Activated T-cell treated with anti-CD3 and anti-CD28 coated beads for 24 hours (primary cell): ENCODE results near the gene ARMH3.
"Not testable (repeated sequence)": the region's sequence is repeated elsewhere in the genome, so short reads cannot be mapped to it uniquely, and the experiment has no call there.

Experiments used
- DNase-seq: peaks from one replicate; pipeline ENCODE4 v3.0.0-alpha.2; 2020; ENCODE audit warnings: low read depth

ARMH3 gene

GRCh38 chr10:101980677-101981076 is 75.3 kb downstream of the ARMH3 start:
- DNase-seq: not testable (repeated sequence)

- DNase-seq: no peak
Measured at GRCh38 chr10:101974091-101974971, 81.6 kb downstream of the ARMH3 start.

DNA sequence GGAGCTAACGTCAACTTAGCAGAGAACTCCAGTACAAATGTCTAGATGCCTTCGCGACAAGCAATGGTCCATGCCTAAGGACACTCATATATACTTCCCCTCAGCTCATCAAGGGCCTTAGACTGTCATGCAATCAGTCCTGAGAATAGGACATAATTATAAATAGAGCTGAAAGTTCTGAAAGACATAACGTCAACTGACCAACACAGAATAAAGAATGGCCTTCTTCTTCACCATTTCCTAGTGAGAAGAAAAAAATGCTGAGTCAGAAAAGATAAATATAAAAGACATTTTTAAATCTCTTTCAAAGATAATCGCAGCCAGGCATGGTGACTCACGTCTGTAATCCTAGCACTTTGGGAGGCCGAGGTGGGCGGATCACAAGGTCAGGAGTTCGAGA is 83.2 kb downstream of the ARMH3 start:
- DNase-seq: no peak

DNA sequence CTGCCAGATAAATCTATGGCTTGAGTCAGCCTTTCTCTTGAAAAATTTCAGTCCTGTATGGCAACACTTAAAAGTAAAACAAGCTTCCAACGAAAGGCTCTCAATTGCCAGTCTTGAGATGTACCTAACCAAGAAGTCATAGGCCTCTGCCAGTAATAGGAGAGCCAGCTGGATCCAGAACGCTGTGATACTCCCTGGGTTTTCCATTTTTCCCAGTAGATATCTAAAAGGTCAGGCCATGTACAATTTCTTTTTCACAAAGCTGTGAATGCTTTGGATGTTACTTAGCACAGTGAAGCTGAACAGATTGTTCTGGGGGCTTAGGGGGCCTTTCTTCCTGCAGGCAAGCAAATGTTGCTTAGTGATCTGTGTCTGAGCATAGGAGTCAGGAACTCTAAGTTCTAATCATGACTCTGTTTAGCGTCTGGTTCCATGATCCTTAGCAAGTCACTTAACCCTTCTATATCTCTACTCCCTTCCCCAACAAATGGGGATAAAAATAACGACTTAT is 86.5 kb downstream of the ARMH3 start:
- no peak for DNase-seq

- DNase-seq: no peak
Measured at GRCh38 chr10:101968940-101969321, 87.0 kb downstream of the ARMH3 start.

DNA sequence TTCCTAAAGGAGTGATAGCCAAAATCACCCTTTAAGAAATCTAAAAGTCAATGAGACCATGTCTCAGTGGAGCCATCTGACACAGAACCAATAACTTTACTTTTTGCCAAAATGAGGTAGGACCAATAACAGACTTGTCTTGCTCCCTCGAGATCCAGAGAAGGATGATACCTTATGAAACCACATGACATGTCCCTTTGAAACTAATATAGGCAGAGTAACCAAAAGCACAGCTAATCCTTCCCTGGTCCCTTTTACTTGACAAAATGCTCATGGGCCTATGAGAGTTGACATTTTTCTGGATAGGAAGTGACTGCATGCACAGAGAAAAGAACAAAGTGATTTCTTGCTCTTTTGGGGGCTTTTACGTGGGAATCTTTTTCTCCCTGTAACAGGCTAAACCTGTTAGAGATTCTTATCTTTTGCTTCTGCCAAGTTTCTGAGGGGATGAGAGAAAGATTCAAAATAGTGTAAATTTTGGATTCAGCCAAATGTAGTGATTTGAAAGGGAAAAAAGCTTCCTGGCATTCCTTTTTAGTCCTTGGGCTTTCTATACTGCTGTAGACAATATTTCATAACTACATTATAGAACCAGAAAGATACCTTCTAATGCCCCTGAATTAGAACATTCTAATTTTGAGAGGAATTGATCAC is 87.6 kb downstream of the ARMH3 start:
- DNase-seq: no peak

DNA sequence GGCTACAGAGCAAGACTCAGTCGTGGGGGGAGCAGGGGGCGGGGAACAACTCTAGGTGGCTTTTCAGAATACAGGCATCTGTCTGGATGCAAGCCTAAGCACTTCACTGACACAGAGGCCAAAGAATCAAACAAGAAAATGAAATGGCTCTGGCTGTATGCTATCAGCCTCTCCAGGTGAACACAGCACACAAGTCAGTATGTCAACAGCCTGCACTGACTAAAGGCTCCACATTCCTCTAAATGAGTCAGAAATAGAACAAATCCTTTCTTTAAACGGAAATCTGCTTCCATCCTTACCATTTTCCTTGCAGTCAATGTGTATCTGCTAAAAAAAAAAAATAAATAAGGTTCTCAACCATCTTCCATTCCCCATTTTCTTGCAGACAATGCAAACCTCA is 88.3 kb downstream of the ARMH3 start:
- DNase-seq: no peak

DNA sequence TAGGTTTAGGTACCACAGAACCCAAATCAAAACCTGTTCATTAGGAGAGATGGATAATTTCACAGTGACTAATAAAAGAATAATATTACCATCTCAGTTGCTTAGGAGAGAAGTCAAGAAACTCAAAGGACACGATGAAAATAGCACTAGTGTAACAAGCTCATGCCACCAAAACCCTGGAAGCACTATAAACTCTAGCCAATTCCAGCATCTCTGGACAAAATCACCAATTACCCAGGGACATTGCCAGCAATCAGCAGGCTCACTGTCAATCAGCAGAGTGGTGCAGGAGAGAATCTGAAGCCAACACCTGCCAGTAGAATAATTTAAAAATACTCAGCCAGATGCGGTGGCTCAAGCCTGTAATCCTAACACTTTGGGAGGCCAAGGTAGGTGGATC is 88.9 kb downstream of the ARMH3 start:
- no peak for DNase-seq

GRCh38 chr10:101965075-101965765 is 90.8 kb downstream of the ARMH3 start:
- no peak for DNase-seq

DNA sequence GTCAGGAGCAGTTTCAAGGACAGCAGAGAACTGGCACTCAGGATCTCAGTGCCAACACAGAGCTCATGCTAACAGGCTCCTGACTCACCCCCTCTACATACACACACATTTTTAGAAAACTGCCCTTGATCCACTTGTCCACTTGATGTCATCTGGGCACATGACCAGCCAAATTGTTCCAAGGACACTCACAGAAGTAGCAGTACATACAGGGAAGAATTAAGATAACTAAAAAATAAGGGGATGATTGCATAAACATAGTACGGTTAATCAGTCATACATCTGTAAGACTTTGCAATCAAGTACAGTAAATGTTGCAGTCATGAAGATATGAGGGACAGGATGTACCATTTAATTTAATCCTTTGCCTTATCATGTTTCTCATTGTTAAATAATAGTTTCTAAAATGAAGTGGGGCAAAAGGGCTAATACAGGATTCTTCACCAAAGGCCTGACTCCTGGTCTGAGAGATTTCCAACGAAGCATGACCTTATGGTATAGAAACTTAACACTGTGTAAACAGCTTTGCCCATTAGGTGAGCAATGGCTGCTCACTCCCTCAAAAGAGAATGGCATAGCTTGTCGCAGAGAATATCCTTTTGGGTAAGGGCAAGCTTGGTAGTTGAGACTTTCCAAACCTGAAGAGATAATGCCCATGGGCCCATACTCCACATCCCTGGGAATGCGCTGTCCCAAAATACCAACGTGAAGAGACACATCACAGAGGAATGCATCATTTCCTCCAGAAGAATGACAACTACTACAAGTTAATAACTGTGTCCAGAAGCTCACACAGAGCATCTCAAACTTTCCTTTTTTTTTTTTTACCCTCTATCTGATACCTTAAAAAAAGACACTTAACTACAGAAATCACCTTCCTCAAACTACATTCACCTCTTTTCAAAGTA is 94.1 kb downstream of the ARMH3 start:
- DNase-seq: no peak

DNA sequence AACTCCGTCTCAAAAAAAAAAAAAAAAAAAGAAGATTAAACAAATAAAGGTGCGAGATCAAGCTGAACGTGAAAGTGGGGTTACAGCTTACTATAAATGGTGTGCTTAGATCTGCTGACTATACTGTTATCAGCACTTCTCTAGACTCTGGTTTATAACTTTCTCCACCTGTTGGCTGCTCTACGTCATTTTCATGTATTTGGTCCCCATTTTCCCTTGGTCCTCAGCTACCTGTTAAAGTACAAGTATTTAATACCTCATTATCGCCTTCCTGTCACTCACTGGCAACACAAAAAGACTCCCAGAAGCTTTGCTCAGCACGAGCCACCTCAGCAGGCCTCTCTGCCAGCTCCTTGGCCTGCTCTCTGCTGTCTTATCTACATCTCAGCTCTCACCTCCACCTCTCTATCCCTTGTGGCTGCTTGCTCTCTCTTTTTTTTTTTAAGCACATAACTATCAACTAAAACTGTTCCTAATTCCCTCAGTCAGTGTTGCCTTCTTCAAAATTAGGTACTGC is 95.0 kb downstream of the ARMH3 start:
- DNase-seq: no peak

DNA sequence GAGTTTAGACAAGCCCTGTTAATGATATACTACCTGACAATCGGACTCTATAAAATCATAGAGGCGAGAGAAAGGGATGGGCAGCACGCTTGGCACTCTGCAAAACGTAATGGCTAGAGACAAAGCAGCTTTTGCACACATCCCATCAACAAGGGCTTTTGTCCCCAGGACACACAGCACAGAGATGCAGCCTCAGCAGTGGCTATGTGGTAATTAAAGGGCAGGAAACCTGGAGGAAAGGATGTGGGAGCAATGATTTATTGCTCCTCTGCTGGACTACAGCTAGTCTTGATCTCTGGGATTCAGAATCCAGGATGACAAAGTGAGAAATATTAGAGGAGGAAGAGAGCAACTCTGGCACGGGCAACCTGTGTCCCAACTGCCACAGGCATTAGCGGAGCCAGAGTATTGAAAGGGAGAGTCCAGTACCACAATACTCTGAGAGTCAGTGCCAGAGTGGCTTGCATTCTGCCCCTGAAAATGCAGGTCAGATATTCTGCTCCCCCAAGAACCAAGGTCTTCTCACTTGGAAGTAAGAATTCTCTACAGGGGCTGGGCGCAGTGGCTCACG is 96.5 kb downstream of the ARMH3 start:
- no peak for DNase-seq

- no peak for DNase-seq
Measured at GRCh38 chr10:101958691-101959090, 97.3 kb downstream of the ARMH3 start.

DNA sequence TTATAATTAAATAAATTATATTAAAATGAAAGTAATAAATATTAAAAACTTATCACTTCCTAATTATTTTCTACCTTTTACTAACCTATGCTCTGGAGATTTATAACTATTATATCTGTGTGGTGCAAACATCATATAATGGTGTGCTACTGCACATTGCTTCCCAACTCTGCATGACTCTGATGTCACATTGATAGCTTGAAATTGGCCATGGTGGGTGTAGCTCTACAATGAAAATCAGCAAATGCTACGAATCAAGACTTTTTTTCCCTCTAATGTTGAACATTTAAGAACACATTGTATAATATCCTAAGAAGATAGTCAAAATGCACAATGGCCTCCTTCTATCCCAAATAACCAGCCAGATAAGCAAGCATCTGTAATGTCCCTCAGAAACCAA is 99.1 kb downstream of the ARMH3 start:
- DNase-seq: no peak

- no peak for DNase-seq
Measured at GRCh38 chr10:101956117-101956516, 99.9 kb downstream of the ARMH3 start.

DNA sequence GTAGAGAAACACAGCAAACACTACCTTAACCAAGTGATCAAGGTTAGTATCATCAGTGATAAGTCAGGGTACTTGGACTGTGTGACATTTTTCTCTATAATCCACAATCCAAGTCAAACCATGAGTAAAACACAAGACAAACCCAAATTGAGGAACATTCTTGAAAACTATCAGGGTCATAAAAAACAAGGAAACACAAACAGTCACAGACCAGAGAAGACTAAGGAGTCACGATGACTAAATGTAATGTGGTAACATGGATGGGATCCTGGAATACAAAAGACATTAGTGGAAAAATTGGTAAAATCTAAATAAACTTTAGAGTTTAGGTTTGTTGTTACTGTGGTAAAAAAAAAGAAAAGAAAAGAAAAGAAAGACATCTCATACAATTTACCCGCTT is 103.8 kb downstream of the ARMH3 start:
- no peak for DNase-seq

DNA sequence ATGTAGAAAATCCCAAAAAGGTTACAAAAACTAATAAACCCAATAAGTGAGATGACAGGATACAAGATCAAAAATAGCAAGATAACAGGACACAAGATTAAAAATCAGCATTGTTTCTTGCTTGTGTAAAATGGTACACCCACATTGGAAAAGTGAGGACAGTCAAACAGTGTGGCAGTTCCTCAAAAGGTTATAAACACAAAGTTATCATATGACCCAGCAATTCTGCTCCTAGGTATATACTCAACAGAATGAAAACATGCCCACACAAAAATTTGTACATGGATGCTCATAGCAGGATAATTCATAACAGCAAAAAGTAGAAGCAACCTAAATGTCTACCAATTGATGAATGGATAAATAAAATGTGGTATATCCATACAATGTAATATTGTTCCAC is 105.8 kb downstream of the ARMH3 start:
- no peak for DNase-seq

- no peak for DNase-seq
Measured at GRCh38 chr10:101941871-101942270, 114.1 kb downstream of the ARMH3 start.

DNA sequence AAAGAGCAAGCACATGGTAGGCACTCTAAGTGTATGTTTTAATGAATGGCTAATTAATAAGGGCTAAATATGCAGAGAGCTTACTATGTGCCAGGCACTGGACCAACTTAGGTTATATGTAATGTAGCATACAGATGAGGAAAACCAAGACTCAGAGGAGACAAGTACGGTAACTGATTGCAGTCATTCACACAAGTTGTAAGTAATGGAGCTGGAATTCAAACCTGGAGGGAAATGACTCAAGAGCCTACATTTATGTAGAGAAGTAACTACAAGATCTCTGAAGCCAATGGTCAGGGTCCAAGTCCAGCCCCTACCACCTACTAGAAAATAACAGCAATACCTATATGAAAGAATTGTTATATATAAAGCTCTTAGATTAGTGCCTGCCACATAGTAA is 115.1 kb downstream of the ARMH3 start:
- no peak for DNase-seq

GRCh38 chr10:101939729-101940128 is 116.2 kb downstream of the ARMH3 start:
- no peak for DNase-seq

DNA sequence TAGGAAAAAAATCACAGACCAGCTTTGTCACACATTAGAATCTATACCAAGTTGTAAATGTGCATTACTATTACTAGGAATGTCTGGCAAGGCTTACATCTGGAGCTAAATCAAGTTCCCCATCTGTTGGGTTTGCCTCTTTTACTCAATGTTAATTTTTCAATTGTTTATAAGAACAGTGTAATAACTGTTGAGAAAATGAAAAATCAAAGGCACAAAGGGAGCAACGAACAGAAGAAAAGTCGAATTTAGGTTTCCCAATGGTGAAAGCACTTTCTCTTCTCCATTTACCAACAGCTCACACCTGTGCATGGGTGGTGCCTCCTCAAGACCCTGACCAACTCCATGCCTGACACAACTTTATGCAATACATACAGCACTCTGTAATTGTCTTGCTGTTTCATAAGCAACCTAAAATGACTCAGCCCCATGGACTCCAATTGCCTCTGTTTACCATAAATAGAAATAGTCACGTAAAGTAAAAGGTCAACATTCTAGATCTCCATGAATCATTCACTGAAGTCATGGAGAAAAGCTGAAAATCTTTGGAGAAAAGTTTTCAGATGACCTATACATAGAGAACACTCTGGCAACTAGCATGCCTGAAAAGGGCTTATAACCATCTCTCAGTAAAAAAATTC is 116.8 kb downstream of the ARMH3 start:
- DNase-seq: no peak
